ENCODE data around the gene MISP3.

- TF ChIP-seq POLR2AphosphoS5 (IDR thresholded peaks at IDR 0.05; ENCODE audit: low read depth, low read length): no peak
- no peak for TF ChIP-seq POLR2A (IDR thresholded peaks at IDR 0.05; ENCODE audit: low read depth, low read length)
- no peak for TF ChIP-seq TAF1 (IDR thresholded peaks at IDR 0.05; ENCODE audit: borderline replicate concordance, low read depth, low read length)
Measured at GRCh38 chr19:14114854-14115253, 42.3 kb downstream of the MISP3 start.

Measured in GM12892 (cell line).